HEK293T (cell line): Measurements from ENCODE around the gene TRMT2A.

Source experiments
- ELF4 ChIP-seq: fragments of 450-650 bp; IDR thresholded peaks from 2 replicates; pipeline ENCODE4 v1.6.1; 2017; ENCODE audit warnings: antibody characterized with exemption
- FOXA1 ChIP-seq: fragments of 450-650 bp; IDR thresholded peaks from 2 replicates; pipeline ENCODE4 v1.6.1; 2016; ENCODE audit warnings: mild to moderate bottlenecking
- FOXK2 ChIP-seq: fragments of 450-650 bp; IDR thresholded peaks from 2 replicates; pipeline ENCODE4 v1.6.1; 2016; ENCODE audit warnings: mild to moderate bottlenecking
- FOXM1 ChIP-seq: fragments of 450-650 bp; IDR thresholded peaks from 2 replicates; pipeline ENCODE4 v1.6.1; 2017; ENCODE audit warnings: mild to moderate bottlenecking, borderline replicate concordance
- L3MBTL2 ChIP-seq: fragments of 450-650 bp; conservative IDR thresholded peaks from 2 replicates; pipeline ENCODE4 v1.6.1; 2016; ENCODE audit warnings: mild to moderate bottlenecking
- NFRKB ChIP-seq: fragments of 450-650 bp; IDR thresholded peaks from 2 replicates; pipeline ENCODE4 v1.6.1; 2016; ENCODE audit warnings: mild to moderate bottlenecking, moderate library complexity
- SP1 ChIP-seq: fragments of 450-650 bp; IDR thresholded peaks from 2 replicates; pipeline ENCODE4 v1.6.1; 2017
- SUZ12 ChIP-seq: fragments of 450-650 bp; IDR thresholded peaks from 2 replicates; pipeline ENCODE4 v1.6.1; 2016; ENCODE audit warnings: mild to moderate bottlenecking
- TARDBP ChIP-seq: fragments of 450-650 bp; IDR thresholded peaks from 2 replicates; pipeline ENCODE4 v1.6.1; 2016
- TF ChIP-seq, protein P1 (sequence below): fragments of 450-650 bp; IDR thresholded peaks from 2 replicates; pipeline ENCODE4 v1.6.1; 2016

- TF ChIP-seq, protein P1, sequence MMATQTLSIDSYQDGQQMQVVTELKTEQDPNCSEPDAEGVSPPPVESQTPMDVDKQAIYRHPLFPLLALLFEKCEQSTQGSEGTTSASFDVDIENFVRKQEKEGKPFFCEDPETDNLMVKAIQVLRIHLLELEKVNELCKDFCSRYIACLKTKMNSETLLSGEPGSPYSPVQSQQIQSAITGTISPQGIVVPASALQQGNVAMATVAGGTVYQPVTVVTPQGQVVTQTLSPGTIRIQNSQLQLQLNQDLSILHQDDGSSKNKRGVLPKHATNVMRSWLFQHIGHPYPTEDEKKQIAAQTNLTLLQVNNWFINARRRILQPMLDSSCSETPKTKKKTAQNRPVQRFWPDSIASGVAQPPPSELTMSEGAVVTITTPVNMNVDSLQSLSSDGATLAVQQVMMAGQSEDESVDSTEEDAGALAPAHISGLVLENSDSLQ: no peak
- TF ChIP-seq L3MBTL2 (no peak), FOXM1 (no peak), SUZ12 (no peak), TARDBP (no peak), SP1 (no peak), FOXK2 (no peak), ELF4 (no peak), FOXA1 (no peak), NFRKB (no peak)
These were observed 24.4 kb upstream of the TRMT2A start for GRCh38 chr22:20141186-20142077.
